Colonic mucosa (tissue), 4 donors: ENCODE measurements around the gene CCNE1. TPM values are rescaled to one million over a fixed set of nuclear protein-coding genes. Genes with fewer than 3 reads are reported as not detected.
"Not testable (repeated sequence)": the region's sequence is repeated elsewhere in the genome, so short reads cannot be mapped to it uniquely, and the experiment has no call there.

ENCODE experiments used
- DNase-seq: peaks from one replicate; pipeline ENCODE4 v3.0.0-alpha.2; 2020
- H3K27ac ChIP-seq: fragments of 200-600 bp; one replicate; pipeline ENCODE4 v1.8.0; 2021
- H3K27me3 ChIP-seq: fragments of 200-600 bp; one replicate; pipeline ENCODE4 v1.8.0; 2021
- H3K36me3 ChIP-seq: fragments of 200-600 bp; one replicate; pipeline ENCODE4 v1.8.0; 2021
- H3K4me1 ChIP-seq: fragments of 200-600 bp; one replicate; pipeline ENCODE4 v1.8.0; 2021; ENCODE audit warnings: mild to moderate bottlenecking
- H3K4me3 ChIP-seq: fragments of 200-600 bp; one replicate; pipeline ENCODE4 v1.8.0; 2021
- H3K9ac ChIP-seq, 2 donors: one replicate each; pipeline ENCODE4 v1.7.0; 2013; ENCODE audit warnings: control low read depth in 2 of 2, low read depth in 2 of 2, low read length in 2 of 2
- H3K9me3 ChIP-seq: fragments of 200-600 bp; one replicate; pipeline ENCODE4 v1.8.0; 2021
- CTCF ChIP-seq: fragments of 200-600 bp; IDR thresholded peaks from one replicate; pipeline ENCODE4 v1.8.0; 2022; ENCODE audit warnings: antibody characterized with exemption, mild to moderate bottlenecking
- intact Hi-C: fragments of 100-400 bp; cut with DNase I; formaldehyde crosslinking; loops from one replicate; pipeline ENCODE4 v1.14.1; 2022
- total RNA-seq, 2 donors: library from RNA; stranded (reverse); fragmentation: NEBNext Ultra II Directional in 1 of 2; extraction: Animal tissue kit (Norgen Biotek cat#: 25700) in 1 of 2; gene quantifications; one replicate each; pipeline ENCODE4 v1.2.1, GENCODE V29; 2021
- donor health status: healthy.
- donor health status: DM: no; HTN: no; CAD: no.
- donor health status: DM: no; HTN: no; CAD: no.

Gene CCNE1
- total RNA-seq, 2 donors from 2014 or later = 5.1 to 10.6 TPM

- DNase-seq = no peak
- intact Hi-C loops = no loop called here
Measured at GRCh38 chr19:29796173-29796573, 15.6 kb upstream of the CCNE1 start.

GRCh38 chr19:29798774-29799497 is 12.9 kb upstream of the CCNE1 start:
- no peaks in the 10 kb centered on the region for H3K36me3 ChIP-seq
- no peak for DNase-seq
- no peak overlapping the region for H3K27ac ChIP-seq
- no peaks in the 10 kb centered on the region for H3K9me3 ChIP-seq
- no peak overlapping the region for H3K4me3 ChIP-seq
- H3K4me1 ChIP-seq = no peaks in the 10 kb centered on the region
- no peak overlapping the region for H3K9ac ChIP-seq
- TF ChIP-seq CTCF = no peak
- intact Hi-C loops = no loop called here
- H3K27me3 ChIP-seq = no peaks in the 10 kb centered on the region

More at GRCh38 chr19:29796173-29796573, 15.6 kb upstream of the CCNE1 start:
- TF ChIP-seq CTCF = no peak
- H3K27ac ChIP-seq = no peak overlapping the region
- no peaks in the 10 kb centered on the region for H3K27me3 ChIP-seq
- no peaks in the 10 kb centered on the region for H3K9me3 ChIP-seq
- no peak overlapping the region for H3K4me3 ChIP-seq
- no peak overlapping the region for H3K9ac ChIP-seq
- no peaks in the 10 kb centered on the region for H3K4me1 ChIP-seq
- no peaks in the 10 kb centered on the region for H3K36me3 ChIP-seq

- no peak for TF ChIP-seq CTCF
- H3K27me3 ChIP-seq = no peaks in the 10 kb centered on the region
- H3K27ac ChIP-seq = no peak overlapping the region
- intact Hi-C loops = no loop called here
- no peak overlapping the region for H3K9ac ChIP-seq
- no peak overlapping the region for H3K4me3 ChIP-seq
- H3K4me1 ChIP-seq = no peaks in the 10 kb centered on the region
- H3K36me3 ChIP-seq = no peaks in the 10 kb centered on the region
- H3K9me3 ChIP-seq = no peaks in the 10 kb centered on the region
- DNase-seq = no peak
Measured at GRCh38 chr19:29800100-29800825, 11.5 kb upstream of the CCNE1 start.

- intact Hi-C loops, H3K27ac ChIP-seq, H3K27me3 ChIP-seq, H3K9me3 ChIP-seq, H3K9ac ChIP-seq, H3K4me3 ChIP-seq, H3K4me1 ChIP-seq, H3K36me3 ChIP-seq, DNase-seq: not testable (repeated sequence)
Measured at GRCh38 chr19:29803951-29804350, 7.8 kb upstream of the CCNE1 start.

GRCh38 chr19:29804493-29804892 is 7.3 kb upstream of the CCNE1 start:
- no peaks in the 10 kb centered on the region for H3K27me3 ChIP-seq
- no peaks in the 10 kb centered on the region for H3K9me3 ChIP-seq
- no peak overlapping the region for H3K27ac ChIP-seq
- no peak for TF ChIP-seq CTCF
- no peaks in the 10 kb centered on the region for H3K4me1 ChIP-seq
- no peak overlapping the region for H3K9ac ChIP-seq
- DNase-seq = no peak
- H3K4me3 ChIP-seq = no peak overlapping the region
- intact Hi-C loops = no loop called here
- no peaks in the 10 kb centered on the region for H3K36me3 ChIP-seq
